ENCODE measurements around the gene RAB33A.
A peak's percentile ranks its signal among the peaks of the same experiment; 100 is the strongest.

RAB33A gene

GRCh38 chrX:130165703-130166502 lies 5.9 kb upstream of the RAB33A start, which contains the start of gene AIFM1 (continued):
- TF ChIP-seq ATF2 (tag by site-specific recombination; IDR thresholded peaks at IDR 0.05; ENCODE audit: low read depth): no peak
- TF ChIP-seq KLF16 (tag by site-specific recombination; IDR thresholded peaks at IDR 0.05): peak; percentile 89
- TF ChIP-seq ZNF645 (tag by site-specific recombination; IDR thresholded peaks at IDR 0.05): no peak
- TF ChIP-seq OSR2 (tag by site-specific recombination; IDR thresholded peaks at IDR 0.05): peak; percentile 35; the same call in 1 of the 2 replicates

GRCh38 chrX:130166503-130166777 lies 5.3 kb upstream of the RAB33A start:
- H3K27ac ChIP-seq (ENCODE audit: extremely low read depth, low read depth, low read length): peak overlapping the region; percentile 83; the same call in 1 of the 2 replicates
- no peaks in the 10 kb centered on the region for H3K36me3 ChIP-seq (ENCODE audit: control insufficient read depth in 2 of 2, insufficient read depth in 1 of 2, low read length in 2 of 2)
- H3K9me3 ChIP-seq (ENCODE audit: control insufficient read depth, insufficient read depth, low read depth, low read length): no peaks in the 10 kb centered on the region
- peaks cover 12% of the 10 kb centered on the region for H3K4me1 ChIP-seq (ENCODE audit: control insufficient read depth, insufficient read depth, low read length)
- CTCF ChIA-PET: no interaction called here
- H3K4me3 ChIP-seq (ENCODE audit: low read depth, low read length): peak overlapping the region; percentile 64
- TF ChIP-seq ZNF747 (tag by site-specific recombination; IDR thresholded peaks at IDR 0.05) (no peak), PRDM10 (tag by site-specific recombination; IDR thresholded peaks at IDR 0.05) (peak; percentile 57), ZNF341 (tag by site-specific recombination; IDR thresholded peaks at IDR 0.05; ENCODE audit: low read depth) (0 out of 2 replicates have a peak, but pooled peaks have one; percentile 2), ZBTB48 (tag by site-specific recombination; IDR thresholded peaks at IDR 0.05) (peak; percentile 94)
- POLR2A ChIA-PET: interaction anchor here (1.2 to 2.2 kb wide), 2 partner anchors 9 to 20 kb away, joined by 5 to 11 read pairs; no protein-coding TSS in a partner anchor

- Histone ChIP-seq H3K36me3 (ENCODE audit: control insufficient read depth in 2 of 2, insufficient read depth in 1 of 2, low read length in 2 of 2) (no peaks in the 10 kb centered on the region), H3K4me1 (ENCODE audit: control insufficient read depth, insufficient read depth, low read length) (peaks cover 12% of the 10 kb centered on the region), H3K4me3 (ENCODE audit: low read depth, low read length) (peak overlapping the region; percentile 64; the same call in 1 of the 2 replicates), H3K27ac (ENCODE audit: extremely low read depth, low read depth, low read length) (no peak overlapping the region), H3K9me3 (ENCODE audit: control insufficient read depth, insufficient read depth, low read depth, low read length) (no peaks in the 10 kb centered on the region)
- ChIA-PET CTCF (interaction anchor here (0.6 kb wide), 1 partner anchor 156 kb away, joined by 3 read pairs; no protein-coding TSS in a partner anchor), POLR2A (no interaction called here)
- TF ChIP-seq ATF2 (tag by site-specific recombination; IDR thresholded peaks at IDR 0.05; ENCODE audit: low read depth) (no peak), ZNF548 (tag by site-specific recombination; IDR thresholded peaks at IDR 0.05) (no peak), ZNF394 (tag by site-specific recombination; IDR thresholded peaks at IDR 0.05; ENCODE audit: borderline replicate concordance) (no peak), ZNF449 (tag by site-specific recombination; IDR thresholded peaks at IDR 0.05) (peak; percentile 97)
Observed at GRCh38 chrX:130167040-130167439, 4.7 kb upstream of the RAB33A start.
